Adrenal gland (tissue), 5 donors: ENCODE results near the gene PSMG1.

ENCODE experiments used
- CTCF ChIP-seq, 6 experiments: fragments of 450-650 bp in 4 of 6; fragments of 200-600 bp in 2 of 6; sonication (generic) in 1 of 6; IDR thresholded peaks; 1 replicate in 5 of 6; 2 replicates in 1 of 6; pipeline versions ENCODE4 v1.5.1 to v1.8.0; 2016 to 2021; ENCODE audit warnings: antibody characterized with exemption in 6 of 6, mild to moderate bottlenecking in 2 of 6, moderate library complexity in 1 of 6
- POLR2A ChIP-seq, 2 donors: fragments of 450-650 bp; IDR thresholded peaks; one replicate each; pipeline ENCODE4 v1.6.1; 2017; ENCODE audit warnings: antibody characterized with exemption in 2 of 2, mild to moderate bottlenecking in 2 of 2, moderate library complexity in 1 of 2
- donor health status: DM: no; HTN: no; CAD: no.

GRCh38 chr21:39196838-39197237 is 13.6 kb upstream of the PSMG1 start:
- no peak for TF ChIP-seq CTCF (IDR thresholded peaks at IDR 0.05)
- TF ChIP-seq POLR2A (IDR thresholded peaks at IDR 0.05) = no peak
